Activated B cell treated with CpG ODN at 0.5 μM for 24 hours (primary cell): ENCODE data around the gene GLB1L2. TPM values are rescaled to one million over a fixed set of nuclear protein-coding genes. Genes with fewer than 3 reads are reported as not detected.
A peak's percentile ranks its signal among the peaks of the same experiment; 100 is the strongest.

ENCODE experiments used
- ATAC-seq: fragments of 200-7000 bp; cut with Tn5 transposase; one replicate; pipeline ENCODE4 v1.10.0; 2021; ENCODE audit warnings: low read depth, mild to moderate bottlenecking, moderate library complexity
- CTCF ChIA-PET: fragments of 350-600 bp; sonication (Branson Sonifier 250); formaldehyde crosslinking; loops from one replicate; lab custom pipeline; 2021; ENCODE audit warnings: antibody characterized with exemption; lab: Charles Lee
- POLR2A ChIA-PET: fragments of 350-600 bp; sonication (Branson Sonifier 250); formaldehyde crosslinking; loops from one replicate; lab custom pipeline; 2021; ENCODE audit warnings: antibody characterized with exemption; lab: Charles Lee
- DNase-seq: peaks from one replicate; pipeline ENCODE4 v3.0.0; 2022
- H3K27ac Mint-ChIP-seq: one replicate; pipeline ENCODE4 v1.8.0; 2020; ENCODE audit warnings: mixed read lengths
- H3K27me3 Mint-ChIP-seq: one replicate; pipeline ENCODE4 v1.8.0; 2021; ENCODE audit warnings: mixed read lengths
- H3K36me3 Mint-ChIP-seq: one replicate; pipeline ENCODE4 v1.8.0; 2021; ENCODE audit warnings: low read depth, mixed read lengths
- H3K4me1 Mint-ChIP-seq: one replicate; pipeline ENCODE4 v1.8.0; 2021; ENCODE audit warnings: mixed read lengths
- H3K4me3 Mint-ChIP-seq: one replicate; pipeline ENCODE4 v1.8.0; 2020; ENCODE audit warnings: mild to moderate bottlenecking, mixed read lengths
- H3K9me3 Mint-ChIP-seq: one replicate; pipeline ENCODE4 v1.8.0; 2020; ENCODE audit warnings: mixed read lengths
- CTCF ChIP-seq: fragments of 200-600 bp; IDR thresholded peaks from one replicate; pipeline ENCODE4 v1.8.0; 2022; ENCODE audit warnings: antibody characterized with exemption, mild to moderate bottlenecking
- intact Hi-C: fragments of 100-400 bp; cut with micrococcal nuclease; formaldehyde crosslinking; loops from one replicate; pipeline ENCODE4 v1.15.1; 2024
- total RNA-seq: library from RNA; stranded (reverse); gene quantifications from 2 replicates; pipeline ENCODE4 v1.2.3, GENCODE V29; 2022

Gene GLB1L2
- total RNA-seq, 1 donor from 2014 or later = 0.33 TPM

- CTCF ChIA-PET = no interaction called here
- intact Hi-C loops = no loop called here
- H3K27ac Mint-ChIP-seq = no peak overlapping the region
Observed at GRCh38 chr11:134360050-134360835, 28.5 kb downstream of the GLB1L2 start.

GRCh38 chr11:134361661-134362060, 29.9 kb downstream of the GLB1L2 start:
- no peak for DNase-seq
- Mint-ChIP-seq H3K4me3 (no peak overlapping the region), H3K4me1 (no peaks in the 10 kb centered on the region), H3K36me3 (no peaks in the 10 kb centered on the region), H3K27me3 (peaks cover 13% of the 10 kb centered on the region), H3K9me3 (no peaks in the 10 kb centered on the region), H3K27ac (no peak overlapping the region)
- ChIA-PET POLR2A (no interaction called here), CTCF (no interaction called here)
- intact Hi-C loops = no loop called here
- ATAC-seq = no peak
- TF ChIP-seq CTCF = no peak

More at GRCh38 chr11:134360050-134360835, 28.5 kb downstream of the GLB1L2 start:
- no peaks in the 10 kb centered on the region for H3K4me1 Mint-ChIP-seq
- POLR2A ChIA-PET = no interaction called here
- H3K27me3 Mint-ChIP-seq = peaks cover 13% of the 10 kb centered on the region
- H3K36me3 Mint-ChIP-seq = no peaks in the 10 kb centered on the region
- H3K4me3 Mint-ChIP-seq = no peak overlapping the region
- TF ChIP-seq CTCF = no peak
- DNase-seq (peak; percentile 26), ATAC-seq (no peak)
- H3K9me3 Mint-ChIP-seq = no peaks in the 10 kb centered on the region

GRCh38 chr11:134362192-134362901, 30.6 kb downstream of the GLB1L2 start:
- Mint-ChIP-seq H3K27ac (no peak overlapping the region), H3K4me1 (no peaks in the 10 kb centered on the region), H3K9me3 (no peaks in the 10 kb centered on the region), H3K27me3 (peaks cover 13% of the 10 kb centered on the region), H3K36me3 (no peaks in the 10 kb centered on the region), H3K4me3 (no peak overlapping the region)
- DNase-seq (no peak), ATAC-seq (no peak)
- CTCF ChIA-PET = no interaction called here
- intact Hi-C loops = no loop called here
- POLR2A ChIA-PET = no interaction called here
- TF ChIP-seq CTCF = no peak

DNA sequence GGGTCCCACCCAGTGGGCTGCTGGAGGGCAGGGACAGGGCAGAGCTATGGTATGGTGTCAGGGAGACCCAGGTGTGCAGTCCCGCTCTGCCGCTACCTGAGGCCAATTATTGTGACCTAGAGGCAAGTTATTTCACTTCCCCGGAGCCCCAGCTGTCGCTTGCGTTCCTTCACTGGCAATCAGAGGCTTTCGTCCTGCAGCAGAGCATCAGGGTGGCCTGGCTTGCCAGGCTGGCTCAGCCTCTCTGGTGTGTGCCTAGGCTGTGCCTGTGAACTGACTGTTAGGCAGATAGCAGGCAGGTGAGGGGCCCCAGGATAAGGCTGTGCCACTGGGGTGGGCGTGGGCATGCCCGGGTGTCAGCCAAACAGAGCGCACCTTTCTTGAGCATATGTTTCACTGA, 31.4 kb downstream of the GLB1L2 start:
- ATAC-seq = no peak
- TF ChIP-seq CTCF = no peak
- H3K27me3 Mint-ChIP-seq = peaks cover 11% of the 10 kb centered on the region
- ChIA-PET CTCF (no interaction called here), POLR2A (no interaction called here)
- H3K36me3 Mint-ChIP-seq = no peaks in the 10 kb centered on the region
- intact Hi-C loops = no loop called here
- H3K4me3 Mint-ChIP-seq = no peak overlapping the region
- no peaks in the 10 kb centered on the region for H3K4me1 Mint-ChIP-seq
- no peaks in the 10 kb centered on the region for H3K9me3 Mint-ChIP-seq
- DNase-seq = no peak
- no peak overlapping the region for H3K27ac Mint-ChIP-seq

- no peak overlapping the region for H3K27ac Mint-ChIP-seq
- H3K27me3 Mint-ChIP-seq = peaks cover 13% of the 10 kb centered on the region
- no peaks in the 10 kb centered on the region for H3K9me3 Mint-ChIP-seq
- no peak for TF ChIP-seq CTCF
- no peak overlapping the region for H3K4me3 Mint-ChIP-seq
- intact Hi-C loops = no loop called here
- H3K36me3 Mint-ChIP-seq = no peaks in the 10 kb centered on the region
- ATAC-seq = no peak
- no peak for DNase-seq
- ChIA-PET POLR2A (no interaction called here), CTCF (no interaction called here)
- no peaks in the 10 kb centered on the region for H3K4me1 Mint-ChIP-seq
Observed at GRCh38 chr11:134363592-134363991, 31.8 kb downstream of the GLB1L2 start.
